HCT116 (cell line): ENCODE data around the gene TMEM106C.

Source experiments
- CTCF ChIP-seq, 3 experiments: fragments of 200-600 bp in 1 of 3; sonication (generic) in 1 of 3; IDR thresholded peaks in 2 of 3; conservative IDR thresholded peaks in 1 of 3; 2 replicates each; pipeline ENCODE4 v1.5.1; 2012 to 2017; ENCODE audit warnings: low read depth in 2 of 3, low read length in 2 of 3, antibody characterized with exemption in 1 of 3, borderline replicate concordance in 1 of 3, control low read depth in 1 of 3, mild to moderate bottlenecking in 1 of 3, mixed read lengths in 1 of 3, mixed run types in 1 of 3, moderate library complexity in 1 of 3; ENCODE audit not compliant: insufficient read depth in 1 of 3
- EZH2phosphoT487 ChIP-seq: fragments of 200-600 bp; IDR thresholded peaks from 2 replicates; pipeline ENCODE4 v1.6.1; 2018; ENCODE audit warnings: antibody characterized with exemption, borderline replicate concordance
- POLR2A ChIP-seq: IDR thresholded peaks from 2 replicates; pipeline ENCODE4 v1.7.0; 2011; ENCODE audit warnings: borderline replicate concordance; ENCODE audit not compliant: insufficient read depth, insufficient read length; ENCODE audit errors: extremely low read depth
- RAD21 ChIP-seq: IDR thresholded peaks from 2 replicates; pipeline ENCODE4 v1.6.1; 2012; ENCODE audit warnings: low read depth, mild to moderate bottlenecking
- REST ChIP-seq: IDR thresholded peaks from 2 replicates; pipeline ENCODE4 v1.6.1; 2012; ENCODE audit warnings: low read depth
- YY1 ChIP-seq: IDR thresholded peaks from 2 replicates; pipeline ENCODE4 v1.6.1; 2011; ENCODE audit warnings: low read length, low read depth, moderate library complexity, mild to moderate bottlenecking; ENCODE audit not compliant: insufficient replicate concordance; ENCODE audit errors: extremely low read depth

- TF ChIP-seq CTCF (IDR thresholded peaks at IDR 0.05 in 2 of 3, conservative IDR thresholded peaks at IDR 0.05 in 1 of 3; ENCODE audit: borderline replicate concordance in 1 of 3, insufficient read depth in 1 of 3, low read depth in 2 of 3, low read length in 2 of 3) (no peak), EZH2phosphoT487 (no peak), RAD21 (no peak), REST (no peak), POLR2A (no peak), YY1 (no peak)
Measured at GRCh38 chr12:47935184-47935583, 28.2 kb upstream of the TMEM106C start.
